ENCODE results near the gene STAB2. TPM values are rescaled to one million over a fixed set of nuclear protein-coding genes. Genes with fewer than 3 reads are reported as not detected.

Gene STAB2
- total and polyA plus RNA-seq, 4 donors = 3.4 to 42.6 (median 16.6) TPM

DNA sequence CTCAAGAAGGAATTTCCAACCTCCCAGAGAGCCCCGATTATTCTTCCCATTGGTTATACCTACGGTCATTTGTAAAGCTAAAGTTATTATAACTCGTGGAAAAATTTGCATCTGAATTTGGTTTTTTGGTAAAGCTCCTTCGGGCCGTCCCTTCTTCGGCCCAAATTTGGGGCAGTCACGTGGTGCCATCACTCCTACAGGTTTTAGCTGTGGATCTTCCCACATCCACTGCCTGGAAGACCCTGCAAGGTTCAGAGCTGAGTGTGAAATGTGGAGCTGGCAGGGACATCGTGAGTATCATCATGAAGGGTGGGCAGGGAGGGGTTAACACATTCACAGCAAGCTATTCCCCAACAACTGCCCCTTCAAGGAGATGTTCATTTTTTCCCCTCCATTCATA is 148.2 kb downstream of the STAB2 start:
- H3K4me1 ChIP-seq (ENCODE audit: control insufficient read depth in 4 of 4, insufficient read depth in 4 of 4, low read length in 3 of 4) = no peaks in the 10 kb centered on the region
- TF ChIP-seq GABPA (IDR thresholded peaks at IDR 0.05 in 1 of 2, conservative IDR thresholded peaks at IDR 0.05 in 1 of 2) (no peak), RAD21 (IDR thresholded peaks at IDR 0.05) (no peak), EGR1 (IDR thresholded peaks at IDR 0.05; ENCODE audit: low read depth in 2 of 2) (no peak), JUND (IDR thresholded peaks at IDR 0.05) (no peak), HNF4A (conservative IDR thresholded peaks at IDR 0.05) (no peak), RXRA (IDR thresholded peaks at IDR 0.05) (no peak), ZBTB33 (IDR thresholded peaks at IDR 0.05) (no peak), YY1 (IDR thresholded peaks at IDR 0.05) (no peak), ATF3 (IDR thresholded peaks at IDR 0.05) (no peak), FOXA1 (IDR thresholded peaks at IDR 0.05) (no peak), SP1 (IDR thresholded peaks at IDR 0.05) (no peak), FOXA2 (IDR thresholded peaks at IDR 0.05) (no peak)
- TF ChIP-seq, protein P1, sequence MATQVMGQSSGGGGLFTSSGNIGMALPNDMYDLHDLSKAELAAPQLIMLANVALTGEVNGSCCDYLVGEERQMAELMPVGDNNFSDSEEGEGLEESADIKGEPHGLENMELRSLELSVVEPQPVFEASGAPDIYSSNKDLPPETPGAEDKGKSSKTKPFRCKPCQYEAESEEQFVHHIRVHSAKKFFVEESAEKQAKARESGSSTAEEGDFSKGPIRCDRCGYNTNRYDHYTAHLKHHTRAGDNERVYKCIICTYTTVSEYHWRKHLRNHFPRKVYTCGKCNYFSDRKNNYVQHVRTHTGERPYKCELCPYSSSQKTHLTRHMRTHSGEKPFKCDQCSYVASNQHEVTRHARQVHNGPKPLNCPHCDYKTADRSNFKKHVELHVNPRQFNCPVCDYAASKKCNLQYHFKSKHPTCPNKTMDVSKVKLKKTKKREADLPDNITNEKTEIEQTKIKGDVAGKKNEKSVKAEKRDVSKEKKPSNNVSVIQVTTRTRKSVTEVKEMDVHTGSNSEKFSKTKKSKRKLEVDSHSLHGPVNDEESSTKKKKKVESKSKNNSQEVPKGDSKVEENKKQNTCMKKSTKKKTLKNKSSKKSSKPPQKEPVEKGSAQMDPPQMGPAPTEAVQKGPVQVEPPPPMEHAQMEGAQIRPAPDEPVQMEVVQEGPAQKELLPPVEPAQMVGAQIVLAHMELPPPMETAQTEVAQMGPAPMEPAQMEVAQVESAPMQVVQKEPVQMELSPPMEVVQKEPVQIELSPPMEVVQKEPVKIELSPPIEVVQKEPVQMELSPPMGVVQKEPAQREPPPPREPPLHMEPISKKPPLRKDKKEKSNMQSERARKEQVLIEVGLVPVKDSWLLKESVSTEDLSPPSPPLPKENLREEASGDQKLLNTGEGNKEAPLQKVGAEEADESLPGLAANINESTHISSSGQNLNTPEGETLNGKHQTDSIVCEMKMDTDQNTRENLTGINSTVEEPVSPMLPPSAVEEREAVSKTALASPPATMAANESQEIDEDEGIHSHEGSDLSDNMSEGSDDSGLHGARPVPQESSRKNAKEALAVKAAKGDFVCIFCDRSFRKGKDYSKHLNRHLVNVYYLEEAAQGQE (IDR thresholded peaks at IDR 0.05) = no peak
- TF ChIP-seq, protein P2, sequence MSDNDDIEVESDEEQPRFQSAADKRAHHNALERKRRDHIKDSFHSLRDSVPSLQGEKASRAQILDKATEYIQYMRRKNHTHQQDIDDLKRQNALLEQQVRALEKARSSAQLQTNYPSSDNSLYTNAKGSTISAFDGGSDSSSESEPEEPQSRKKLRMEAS (IDR thresholded peaks at IDR 0.05) = no peak
- TF ChIP-seq, protein P3, sequence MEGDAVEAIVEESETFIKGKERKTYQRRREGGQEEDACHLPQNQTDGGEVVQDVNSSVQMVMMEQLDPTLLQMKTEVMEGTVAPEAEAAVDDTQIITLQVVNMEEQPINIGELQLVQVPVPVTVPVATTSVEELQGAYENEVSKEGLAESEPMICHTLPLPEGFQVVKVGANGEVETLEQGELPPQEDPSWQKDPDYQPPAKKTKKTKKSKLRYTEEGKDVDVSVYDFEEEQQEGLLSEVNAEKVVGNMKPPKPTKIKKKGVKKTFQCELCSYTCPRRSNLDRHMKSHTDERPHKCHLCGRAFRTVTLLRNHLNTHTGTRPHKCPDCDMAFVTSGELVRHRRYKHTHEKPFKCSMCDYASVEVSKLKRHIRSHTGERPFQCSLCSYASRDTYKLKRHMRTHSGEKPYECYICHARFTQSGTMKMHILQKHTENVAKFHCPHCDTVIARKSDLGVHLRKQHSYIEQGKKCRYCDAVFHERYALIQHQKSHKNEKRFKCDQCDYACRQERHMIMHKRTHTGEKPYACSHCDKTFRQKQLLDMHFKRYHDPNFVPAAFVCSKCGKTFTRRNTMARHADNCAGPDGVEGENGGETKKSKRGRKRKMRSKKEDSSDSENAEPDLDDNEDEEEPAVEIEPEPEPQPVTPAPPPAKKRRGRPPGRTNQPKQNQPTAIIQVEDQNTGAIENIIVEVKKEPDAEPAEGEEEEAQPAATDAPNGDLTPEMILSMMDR (IDR thresholded peaks at IDR 0.05; ENCODE audit: low read depth, low read length, missing input control) = no peak
- no peak overlapping the region for H3K27ac ChIP-seq (ENCODE audit: low read depth in 1 of 2, low read length in 2 of 2)
- H3K4me3 ChIP-seq (ENCODE audit: low read depth in 1 of 3, low read length in 3 of 3) = no peak overlapping the region
- no peaks in the 10 kb centered on the region for H3K36me3 ChIP-seq (ENCODE audit: control insufficient read depth in 4 of 4, insufficient read depth in 3 of 4, low read depth in 1 of 4, low read length in 3 of 4)
- no peak for DNase-seq (ENCODE audit: low spot score)
- peaks cover 3 to 6% (median 5%) of the 10 kb centered on the region in 4 donors for H3K9me3 ChIP-seq (ENCODE audit: control insufficient read depth in 4 of 4, low read length in 3 of 4)
- WGBS = 84% methylated on average over 8 of the region's 8 CpGs
- no peaks in the 10 kb centered on the region for H3K27me3 ChIP-seq (ENCODE audit: control insufficient read depth in 4 of 4, insufficient read depth in 4 of 4, low read length in 3 of 4)
- H3K9ac ChIP-seq (ENCODE audit: low read depth in 1 of 2, low read length in 2 of 2) = no peak overlapping the region

GRCh38 chr12:103736572-103736971 is 149.5 kb downstream of the STAB2 start:
- H3K27ac ChIP-seq (ENCODE audit: low read depth in 1 of 2, low read length in 2 of 2) = no peak overlapping the region
- H3K4me1 ChIP-seq (ENCODE audit: control insufficient read depth in 4 of 4, insufficient read depth in 4 of 4, low read length in 3 of 4) = no peaks in the 10 kb centered on the region
- DNase-seq (ENCODE audit: low spot score) = no peak
- no peak overlapping the region for H3K4me3 ChIP-seq (ENCODE audit: low read depth in 1 of 3, low read length in 3 of 3)
- no peaks in the 10 kb centered on the region for H3K27me3 ChIP-seq (ENCODE audit: control insufficient read depth in 4 of 4, insufficient read depth in 4 of 4, low read length in 3 of 4)
- peaks cover 0 to 2% (median 0%) of the 10 kb centered on the region in 4 donors for H3K9me3 ChIP-seq (ENCODE audit: control insufficient read depth in 4 of 4, low read length in 3 of 4)
- no peak overlapping the region for H3K9ac ChIP-seq (ENCODE audit: low read depth in 1 of 2, low read length in 2 of 2)
- WGBS = 96% methylated on average over 1 of the region's 1 CpG
- H3K36me3 ChIP-seq (ENCODE audit: control insufficient read depth in 4 of 4, insufficient read depth in 3 of 4, low read depth in 1 of 4, low read length in 3 of 4) = no peaks in the 10 kb centered on the region
- no peak for TF ChIP-seq SP1 (IDR thresholded peaks at IDR 0.05)
- no peak for TF ChIP-seq HNF4A (conservative IDR thresholded peaks at IDR 0.05)
- no peak for TF ChIP-seq ZBTB33 (IDR thresholded peaks at IDR 0.05)
- TF ChIP-seq YY1 (IDR thresholded peaks at IDR 0.05) = no peak
- TF ChIP-seq EGR1 (IDR thresholded peaks at IDR 0.05; ENCODE audit: low read depth in 2 of 2) = no peak
- TF ChIP-seq ATF3 (IDR thresholded peaks at IDR 0.05) = no peak
- no peak for TF ChIP-seq RXRA (IDR thresholded peaks at IDR 0.05)
- TF ChIP-seq FOXA1 (IDR thresholded peaks at IDR 0.05) = no peak
- TF ChIP-seq, protein P1 (IDR thresholded peaks at IDR 0.05) = no peak

Measured in liver (tissue), 9 donors.